ENCODE results near the gene CRIP2.

Gene CRIP2

DNA sequence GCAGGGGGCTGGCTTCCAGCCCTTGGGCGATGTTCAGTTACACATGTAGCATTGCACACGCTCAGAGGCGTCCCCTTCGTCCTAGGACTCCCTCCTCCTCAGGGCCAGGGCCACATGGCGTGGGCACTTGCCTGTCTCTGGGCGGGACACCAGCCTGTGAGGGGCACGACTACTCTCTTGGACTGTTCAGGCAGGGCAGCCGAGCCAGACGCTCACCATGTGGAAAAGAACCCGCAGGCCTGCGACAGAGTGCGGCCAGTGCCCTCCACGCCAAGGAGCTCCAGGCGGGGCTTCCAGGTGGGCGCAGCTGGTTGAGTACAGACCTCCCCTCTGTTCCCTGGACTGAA, 34.1 kb upstream of the CRIP2 start:
- Histone ChIP-seq H3K4ac (ENCODE audit: low read depth, low read length) (no peak overlapping the region), H3K36me3 (ENCODE audit: control insufficient read depth, insufficient read depth, low read length) (no peaks in the 10 kb centered on the region), H3K27me3 (ENCODE audit: insufficient read depth, low read length, poor library complexity) (no peaks in the 10 kb centered on the region), H3K4me1 (ENCODE audit: control insufficient read depth, low read depth, low read length) (no peaks in the 10 kb centered on the region), H3K23ac (ENCODE audit: low read length) (no peak overlapping the region), H4K5ac (ENCODE audit: low read length) (no peak overlapping the region), H3K79me2 (ENCODE audit: control insufficient read depth, insufficient read depth, low read length) (peaks cover 29% of the 10 kb centered on the region), H4K8ac (ENCODE audit: low read depth, low read length) (no peak overlapping the region), H3K27ac (ENCODE audit: low read depth, low read length) (no peak overlapping the region), H3K56ac (ENCODE audit: low read length) (no peak overlapping the region), H2BK120ac (ENCODE audit: low read depth, low read length) (no peak overlapping the region), H3K9ac (ENCODE audit: low read length) (no peak overlapping the region), H3K4me3 (ENCODE audit: low read length) (no peak overlapping the region), H2BK5ac (ENCODE audit: low read length) (no peak overlapping the region), H3K79me1 (ENCODE audit: low read length) (peaks cover 31% of the 10 kb centered on the region), H3K18ac (ENCODE audit: low read length) (no peak overlapping the region), H3K4me2 (ENCODE audit: low read length) (no peak overlapping the region), H2BK15ac (replicated peaks; ENCODE audit: low read depth) (no peak overlapping the region), H2AK5ac (ENCODE audit: low read length) (no peak overlapping the region)
- DNase-seq = no peak
- WGBS (ENCODE audit: extremely low coverage, insufficient coverage, low lambda C conversion rate) = no CpG with 5 or more reads among the region's 15 CpGs

DNA sequence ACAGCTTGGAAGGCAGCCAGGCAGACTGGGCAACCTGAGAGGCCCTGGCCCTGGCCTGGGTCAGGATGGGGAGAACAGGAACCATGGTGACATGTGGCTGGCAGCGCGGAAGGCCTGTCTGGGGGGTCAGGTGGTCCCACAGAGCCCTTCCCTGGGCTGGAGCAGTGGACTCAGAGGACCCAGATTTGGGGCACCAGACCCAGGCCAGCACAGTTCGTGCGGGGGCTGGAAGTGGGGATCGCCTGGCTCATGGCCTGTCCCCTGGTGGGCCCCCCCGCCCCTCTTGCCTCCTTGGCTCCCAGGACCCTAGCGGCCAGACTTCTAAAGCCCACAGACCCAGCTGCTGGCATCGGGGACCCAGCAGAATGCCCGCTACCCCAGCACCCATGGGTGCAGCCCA, 33.6 kb upstream of the CRIP2 start:
- Histone ChIP-seq H4K8ac (ENCODE audit: low read depth, low read length) (no peak overlapping the region), H4K5ac (ENCODE audit: low read length) (no peak overlapping the region), H2AK5ac (ENCODE audit: low read length) (no peak overlapping the region), H3K9ac (ENCODE audit: low read length) (no peak overlapping the region), H3K56ac (ENCODE audit: low read length) (no peak overlapping the region), H3K4me2 (ENCODE audit: low read length) (no peak overlapping the region), H3K27me3 (ENCODE audit: insufficient read depth, low read length, poor library complexity) (no peaks in the 10 kb centered on the region), H2BK15ac (replicated peaks; ENCODE audit: low read depth) (no peak overlapping the region), H3K18ac (ENCODE audit: low read length) (no peak overlapping the region), H2BK5ac (ENCODE audit: low read length) (no peak overlapping the region), H3K4me1 (ENCODE audit: control insufficient read depth, low read depth, low read length) (no peaks in the 10 kb centered on the region), H3K27ac (ENCODE audit: low read depth, low read length) (no peak overlapping the region), H3K79me2 (ENCODE audit: control insufficient read depth, insufficient read depth, low read length) (peaks cover 26% of the 10 kb centered on the region), H3K36me3 (ENCODE audit: control insufficient read depth, insufficient read depth, low read length) (no peaks in the 10 kb centered on the region), H3K23ac (ENCODE audit: low read length) (no peak overlapping the region), H3K4ac (ENCODE audit: low read depth, low read length) (no peak overlapping the region), H3K4me3 (ENCODE audit: low read length) (no peak overlapping the region), H3K79me1 (ENCODE audit: low read length) (peaks cover 32% of the 10 kb centered on the region), H2BK120ac (ENCODE audit: low read depth, low read length) (no peak overlapping the region)
- WGBS (ENCODE audit: extremely low coverage, insufficient coverage, low lambda C conversion rate) = no CpG with 5 or more reads among the region's 9 CpGs
- no peak for DNase-seq

DNA sequence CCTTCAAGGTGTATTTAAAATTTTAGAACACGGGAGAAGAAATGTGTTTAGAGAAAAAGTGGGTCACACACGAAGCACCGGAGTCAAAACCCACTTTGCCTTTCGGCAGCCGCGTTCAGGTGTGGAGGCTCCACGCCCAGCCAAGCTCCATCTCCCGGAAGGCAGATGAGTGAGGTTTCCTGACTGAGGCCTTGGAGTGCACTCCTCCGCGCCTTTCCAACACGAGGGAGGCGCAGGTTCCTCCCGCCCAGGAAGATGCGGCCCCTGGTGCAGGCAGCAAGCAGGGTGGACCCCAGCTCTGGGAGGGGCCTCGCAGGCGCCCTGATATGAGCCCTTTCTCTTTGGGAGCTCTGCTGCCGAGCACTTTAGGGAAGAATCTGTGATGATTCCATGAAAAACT, 32.5 kb upstream of the CRIP2 start:
- Histone ChIP-seq H3K56ac (ENCODE audit: low read length) (no peak overlapping the region), H3K79me1 (ENCODE audit: low read length) (peaks cover 30% of the 10 kb centered on the region), H2BK120ac (ENCODE audit: low read depth, low read length) (no peak overlapping the region), H3K27ac (ENCODE audit: low read depth, low read length) (no peak overlapping the region), H2BK5ac (ENCODE audit: low read length) (no peak overlapping the region), H3K18ac (ENCODE audit: low read length) (no peak overlapping the region), H4K5ac (ENCODE audit: low read length) (no peak overlapping the region), H2BK15ac (replicated peaks; ENCODE audit: low read depth) (no peak overlapping the region), H3K36me3 (ENCODE audit: control insufficient read depth, insufficient read depth, low read length) (no peaks in the 10 kb centered on the region), H3K9ac (ENCODE audit: low read length) (no peak overlapping the region), H4K8ac (ENCODE audit: low read depth, low read length) (no peak overlapping the region), H3K23ac (ENCODE audit: low read length) (no peak overlapping the region), H3K27me3 (ENCODE audit: insufficient read depth, low read length, poor library complexity) (no peaks in the 10 kb centered on the region), H3K79me2 (ENCODE audit: control insufficient read depth, insufficient read depth, low read length) (peaks cover 16% of the 10 kb centered on the region), H3K4me1 (ENCODE audit: control insufficient read depth, low read depth, low read length) (no peaks in the 10 kb centered on the region), H3K4me3 (ENCODE audit: low read length) (no peak overlapping the region), H3K4ac (ENCODE audit: low read depth, low read length) (no peak overlapping the region), H3K4me2 (ENCODE audit: low read length) (no peak overlapping the region), H2AK5ac (ENCODE audit: low read length) (no peak overlapping the region)
- no CpG with 5 or more reads among the region's 17 CpGs for WGBS (ENCODE audit: extremely low coverage, insufficient coverage, low lambda C conversion rate)
- DNase-seq = no peak

DNA sequence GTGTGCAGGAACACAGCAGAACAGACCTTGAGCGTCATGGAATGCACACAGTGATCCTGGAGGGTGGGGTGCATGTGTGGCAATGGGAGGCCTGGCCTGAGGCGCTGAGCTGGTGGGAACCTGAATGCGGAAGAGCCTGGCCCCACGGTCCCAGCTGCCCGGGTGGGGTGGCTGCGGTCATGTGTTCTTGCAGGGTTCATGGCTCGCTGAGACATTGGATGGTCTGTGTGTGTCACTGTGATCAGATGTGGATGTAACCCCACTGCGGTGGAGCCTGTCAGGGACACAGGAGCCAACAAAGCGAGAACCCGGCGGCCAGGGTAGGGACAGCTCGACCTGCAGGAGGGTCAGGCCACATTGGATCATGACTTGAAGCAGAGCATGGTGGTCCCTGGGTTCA, 31.8 kb upstream of the CRIP2 start:
- WGBS (ENCODE audit: extremely low coverage, insufficient coverage, low lambda C conversion rate) = no CpG with 5 or more reads among the region's 12 CpGs
- H4K5ac ChIP-seq (ENCODE audit: low read length) = no peak overlapping the region

DNA sequence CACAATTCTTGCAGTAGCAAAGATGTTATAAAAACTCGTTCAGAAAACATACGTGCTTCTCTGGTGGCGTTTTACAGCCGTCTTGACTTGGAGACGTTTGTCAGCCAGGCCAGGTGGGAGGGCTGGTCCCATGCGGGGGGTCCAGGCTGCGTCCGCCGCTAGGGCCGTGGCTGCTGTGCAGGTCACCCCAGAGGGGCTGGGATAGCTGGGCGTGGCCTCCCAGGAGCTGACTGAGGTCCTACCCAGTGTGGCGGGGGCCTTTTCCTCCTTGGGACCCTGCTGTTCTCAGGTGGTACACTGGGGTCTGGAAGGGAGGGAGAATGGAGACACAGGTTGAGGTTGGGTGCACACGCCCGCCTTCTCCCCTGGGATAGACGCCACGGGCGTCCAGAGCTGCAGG, 29.8 kb upstream of the CRIP2 start:
- H3K4me1 ChIP-seq (ENCODE audit: control insufficient read depth, low read depth, low read length) = no peaks in the 10 kb centered on the region
- no peak overlapping the region for H3K4ac ChIP-seq (ENCODE audit: low read depth, low read length)
- H2BK5ac ChIP-seq (ENCODE audit: low read length) = no peak overlapping the region
- no peak overlapping the region for H3K4me2 ChIP-seq (ENCODE audit: low read length)
- H3K9ac ChIP-seq (ENCODE audit: low read length) = no peak overlapping the region
- H3K79me1 ChIP-seq (ENCODE audit: low read length) = peaks cover 17% of the 10 kb centered on the region
- no peak overlapping the region for H4K8ac ChIP-seq (ENCODE audit: low read depth, low read length)
- no peak overlapping the region for H3K27ac ChIP-seq (ENCODE audit: low read depth, low read length)
- no peak overlapping the region for H2AK5ac ChIP-seq (ENCODE audit: low read length)
- H3K23ac ChIP-seq (ENCODE audit: low read length) = no peak overlapping the region
- H3K18ac ChIP-seq (ENCODE audit: low read length) = no peak overlapping the region
- no CpG with 5 or more reads among the region's 17 CpGs for WGBS (ENCODE audit: extremely low coverage, insufficient coverage, low lambda C conversion rate)
- no peak for DNase-seq
- no peak overlapping the region for H2BK120ac ChIP-seq (ENCODE audit: low read depth, low read length)
- no peak overlapping the region for H4K5ac ChIP-seq (ENCODE audit: low read length)
- H3K4me3 ChIP-seq (ENCODE audit: low read length) = no peak overlapping the region
- peaks cover 2% of the 10 kb centered on the region for H3K79me2 ChIP-seq (ENCODE audit: control insufficient read depth, insufficient read depth, low read length)
- H2BK15ac ChIP-seq (replicated peaks; ENCODE audit: low read depth) = no peak overlapping the region
- no peak overlapping the region for H3K56ac ChIP-seq (ENCODE audit: low read length)
- H3K27me3 ChIP-seq (ENCODE audit: insufficient read depth, low read length, poor library complexity) = no peaks in the 10 kb centered on the region
- no peaks in the 10 kb centered on the region for H3K36me3 ChIP-seq (ENCODE audit: control insufficient read depth, insufficient read depth, low read length)

More for the DNA sequence above, 31.8 kb upstream of the CRIP2 start:
- H3K4me3 ChIP-seq (ENCODE audit: low read length) = no peak overlapping the region
- H3K27ac ChIP-seq (ENCODE audit: low read depth, low read length) = no peak overlapping the region
- H3K36me3 ChIP-seq (ENCODE audit: control insufficient read depth, insufficient read depth, low read length) = no peaks in the 10 kb centered on the region
- H2BK120ac ChIP-seq (ENCODE audit: low read depth, low read length) = no peak overlapping the region
- H3K4me1 ChIP-seq (ENCODE audit: control insufficient read depth, low read depth, low read length) = no peaks in the 10 kb centered on the region
- peaks cover 24% of the 10 kb centered on the region for H3K79me1 ChIP-seq (ENCODE audit: low read length)
- H3K27me3 ChIP-seq (ENCODE audit: insufficient read depth, low read length, poor library complexity) = no peaks in the 10 kb centered on the region
- no peak overlapping the region for H3K56ac ChIP-seq (ENCODE audit: low read length)
- H3K18ac ChIP-seq (ENCODE audit: low read length) = no peak overlapping the region
- H2BK15ac ChIP-seq (replicated peaks; ENCODE audit: low read depth) = no peak overlapping the region
- no peak for DNase-seq
- H4K8ac ChIP-seq (ENCODE audit: low read depth, low read length) = no peak overlapping the region
- H3K9ac ChIP-seq (ENCODE audit: low read length) = no peak overlapping the region
- H3K4ac ChIP-seq (ENCODE audit: low read depth, low read length) = no peak overlapping the region
- H3K4me2 ChIP-seq (ENCODE audit: low read length) = no peak overlapping the region
- H3K79me2 ChIP-seq (ENCODE audit: control insufficient read depth, insufficient read depth, low read length) = peaks cover 9% of the 10 kb centered on the region
- H2AK5ac ChIP-seq (ENCODE audit: low read length) = no peak overlapping the region
- H2BK5ac ChIP-seq (ENCODE audit: low read length) = no peak overlapping the region
- no peak overlapping the region for H3K23ac ChIP-seq (ENCODE audit: low read length)

DNA sequence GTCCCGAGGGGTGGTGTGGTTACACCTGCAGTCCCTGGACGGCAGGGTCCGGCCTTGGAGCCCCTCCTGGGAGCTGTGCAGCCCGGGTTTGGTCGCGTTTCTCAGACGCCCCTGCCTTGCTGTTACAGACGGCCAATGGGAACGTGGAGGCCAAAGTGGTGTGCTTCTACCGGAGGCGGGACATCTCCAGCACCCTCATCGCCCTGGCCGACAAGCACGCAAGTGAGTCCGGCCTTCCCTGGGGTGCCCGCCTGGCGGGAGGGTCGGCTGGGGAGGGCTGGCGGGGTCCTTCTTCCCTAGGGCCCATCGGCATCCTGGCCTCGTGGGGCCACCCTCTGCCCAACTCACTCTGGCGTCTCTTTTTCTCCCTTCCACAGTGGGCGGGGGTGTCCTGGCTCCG, 29.3 kb upstream of the CRIP2 start:
- H3K27me3 ChIP-seq (ENCODE audit: insufficient read depth, low read length, poor library complexity) = no peaks in the 10 kb centered on the region
- no peak overlapping the region for H3K18ac ChIP-seq (ENCODE audit: low read length)
- no CpG with 5 or more reads among the region's 24 CpGs for WGBS (ENCODE audit: extremely low coverage, insufficient coverage, low lambda C conversion rate)
- no peaks in the 10 kb centered on the region for H3K36me3 ChIP-seq (ENCODE audit: control insufficient read depth, insufficient read depth, low read length)
- H3K4ac ChIP-seq (ENCODE audit: low read depth, low read length) = no peak overlapping the region
- H2AK5ac ChIP-seq (ENCODE audit: low read length) = no peak overlapping the region
- H3K79me2 ChIP-seq (ENCODE audit: control insufficient read depth, insufficient read depth, low read length) = peaks cover 2% of the 10 kb centered on the region
- no peak overlapping the region for H4K8ac ChIP-seq (ENCODE audit: low read depth, low read length)
- H3K9ac ChIP-seq (ENCODE audit: low read length) = no peak overlapping the region
- no peak overlapping the region for H3K4me3 ChIP-seq (ENCODE audit: low read length)
- H2BK120ac ChIP-seq (ENCODE audit: low read depth, low read length) = no peak overlapping the region
- no peak overlapping the region for H2BK15ac ChIP-seq (replicated peaks; ENCODE audit: low read depth)
- DNase-seq = no peak
- H4K5ac ChIP-seq (ENCODE audit: low read length) = no peak overlapping the region
- H2BK5ac ChIP-seq (ENCODE audit: low read length) = no peak overlapping the region
- H3K23ac ChIP-seq (ENCODE audit: low read length) = no peak overlapping the region
- no peak overlapping the region for H3K56ac ChIP-seq (ENCODE audit: low read length)
- H3K4me1 ChIP-seq (ENCODE audit: control insufficient read depth, low read depth, low read length) = no peaks in the 10 kb centered on the region
- no peak overlapping the region for H3K27ac ChIP-seq (ENCODE audit: low read depth, low read length)
- peaks cover 13% of the 10 kb centered on the region for H3K79me1 ChIP-seq (ENCODE audit: low read length)
- no peak overlapping the region for H3K4me2 ChIP-seq (ENCODE audit: low read length)

Measured in mesendoderm (in vitro differentiated cells).